HG03039 (cell line): Measurements from ENCODE around the gene NPHP4.
"Not testable (repeated sequence)": the region's sequence is repeated elsewhere in the genome, so short reads cannot be mapped to it uniquely, and the experiment has no call there.

Source experiments
- ATAC-seq: cut with Tn5 transposase; IDR thresholded peaks from one replicate; pipeline ENCODE4 v1.9.1; 2021; ENCODE audit warnings: mild to moderate bottlenecking, moderate library complexity; ENCODE audit not compliant: unreplicated experiment

Gene NPHP4

GRCh38 chr1:6024376-6024775, 32.2 kb upstream of the NPHP4 start:
- no peak for ATAC-seq

GRCh38 chr1:6023346-6023745, 31.1 kb upstream of the NPHP4 start:
- no peak for ATAC-seq

GRCh38 chr1:6022193-6022592, 30.0 kb upstream of the NPHP4 start:
- no peak for ATAC-seq

GRCh38 chr1:6019166-6019845, 27.1 kb upstream of the NPHP4 start:
- no peak for ATAC-seq

- not testable (repeated sequence) for ATAC-seq
Observed at GRCh38 chr1:6017654-6018053, 25.4 kb upstream of the NPHP4 start.

- no peak for ATAC-seq
Observed at GRCh38 chr1:6016191-6016865, 24.1 kb upstream of the NPHP4 start.

- no peak for ATAC-seq
Observed at GRCh38 chr1:6014130-6014999, 22.1 kb upstream of the NPHP4 start.

- no peak for ATAC-seq
Observed at GRCh38 chr1:6013491-6013890, 21.3 kb upstream of the NPHP4 start.

- no peak for ATAC-seq
Observed at GRCh38 chr1:6012529-6013318, 20.5 kb upstream of the NPHP4 start.

GRCh38 chr1:6011946-6012258, 19.7 kb upstream of the NPHP4 start:
- ATAC-seq, result no peak

GRCh38 chr1:6011161-6011945, 19.1 kb upstream of the NPHP4 start:
- ATAC-seq, result no peak

- no peak for ATAC-seq
Observed at GRCh38 chr1:6010554-6010953, 18.3 kb upstream of the NPHP4 start.

GRCh38 chr1:6009120-6010040, 17.2 kb upstream of the NPHP4 start:
- no peak for ATAC-seq

GRCh38 chr1:6008696-6009095, 16.5 kb upstream of the NPHP4 start:
- no peak for ATAC-seq

GRCh38 chr1:6008084-6008415, 15.8 kb upstream of the NPHP4 start:
- no peak for ATAC-seq

GRCh38 chr1:6007318-6008083, 15.3 kb upstream of the NPHP4 start:
- ATAC-seq, result no peak

GRCh38 chr1:6006882-6007281, 14.7 kb upstream of the NPHP4 start:
- ATAC-seq, result no peak

- no peak for ATAC-seq
Observed at GRCh38 chr1:6005276-6005917, 13.2 kb upstream of the NPHP4 start.
